Activated naive CD8-positive, alpha-beta T cell treated with anti-CD3 and anti-CD28 coated beads, Interleukin-2, amount 10 ng/mL, durations not matched to agents 7 days and 5 days (primary cell): ENCODE measurements around the gene CSH1. TPM values are rescaled to one million over a fixed set of nuclear protein-coding genes. Genes with fewer than 3 reads are reported as not detected.
"Not testable (repeated sequence)": the region's sequence is repeated elsewhere in the genome, so short reads cannot be mapped to it uniquely, and the experiment has no call there.

Source experiments
- ATAC-seq: fragments of 150-1000 bp; cut with Tn5 transposase; one replicate; pipeline ENCODE4 v1.10.0; 2021; ENCODE audit warnings: low read depth, moderate library complexity
- POLR2A ChIA-PET: fragments of 350-600 bp; sonication (Branson Sonifier 250); formaldehyde crosslinking; loops from one replicate; lab custom pipeline; 2021; ENCODE audit warnings: antibody characterized with exemption; lab: Charles Lee
- DNase-seq: peaks from one replicate; pipeline ENCODE4 v3.0.0; 2021
- H3K27ac Mint-ChIP-seq: one replicate; pipeline ENCODE4 v1.8.0; 2022; ENCODE audit warnings: mild to moderate bottlenecking, mixed read lengths
- H3K27me3 Mint-ChIP-seq: one replicate; pipeline ENCODE4 v1.8.0; 2022; ENCODE audit warnings: mild to moderate bottlenecking, moderate library complexity, mixed read lengths
- H3K36me3 Mint-ChIP-seq: one replicate; pipeline ENCODE4 v1.8.0; 2021; ENCODE audit warnings: mild to moderate bottlenecking, mixed read lengths
- H3K4me1 Mint-ChIP-seq: one replicate; pipeline ENCODE4 v1.8.0; 2021; ENCODE audit warnings: mixed read lengths
- H3K4me3 Mint-ChIP-seq: one replicate; pipeline ENCODE4 v1.8.0; 2022; ENCODE audit warnings: mild to moderate bottlenecking, moderate library complexity, mixed read lengths
- H3K9me3 Mint-ChIP-seq: one replicate; pipeline ENCODE4 v1.8.0; 2021; ENCODE audit warnings: mixed read lengths
- total RNA-seq, 2 experiments: library from RNA; stranded (reverse); gene quantifications; one replicate each; pipeline ENCODE4 v1.2.3, GENCODE V29; 2021

The CSH1 gene
- total RNA-seq, 2 experiments from 2014 or later, result not detected

- ATAC-seq (no peak), DNase-seq (no peak)
- Mint-ChIP-seq H3K4me3 (no peak overlapping the region), H3K4me1 (no peaks in the 10 kb centered on the region), H3K27me3 (peaks cover 10% of the 10 kb centered on the region), H3K27ac (no peak overlapping the region), H3K9me3 (no peaks in the 10 kb centered on the region), H3K36me3 (no peaks in the 10 kb centered on the region)
- POLR2A ChIA-PET, result no interaction called here
These were observed 13.7 kb upstream of the CSH1 start for GRCh38 chr17:63910096-63910495.

DNA sequence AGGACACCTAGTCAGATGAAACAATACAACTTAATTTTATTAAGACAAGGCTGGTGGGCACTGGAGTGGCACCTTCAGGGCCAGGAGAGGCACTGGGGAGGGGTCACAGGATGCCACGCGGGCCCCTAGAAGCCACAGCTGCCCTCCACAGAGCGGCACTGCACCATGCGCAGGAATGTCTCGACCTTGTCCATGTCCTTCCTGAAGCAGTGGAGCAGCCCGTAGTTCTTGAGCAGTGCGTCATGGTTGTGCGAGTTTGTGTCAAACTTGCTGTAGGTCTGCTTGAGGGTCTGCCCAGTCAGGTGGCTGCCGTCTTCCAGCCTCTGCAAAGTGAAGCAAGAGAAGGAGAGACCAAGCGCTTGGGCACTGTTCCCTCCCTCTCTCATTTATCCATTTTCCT is 13.2 kb upstream of the CSH1 start:
- POLR2A ChIA-PET, DNase-seq, H3K4me1 Mint-ChIP-seq, H3K4me3 Mint-ChIP-seq, H3K36me3 Mint-ChIP-seq, H3K27ac Mint-ChIP-seq, ATAC-seq, H3K9me3 Mint-ChIP-seq: not testable (repeated sequence)
- peaks cover 10% of the 10 kb centered on the region for H3K27me3 Mint-ChIP-seq

DNA sequence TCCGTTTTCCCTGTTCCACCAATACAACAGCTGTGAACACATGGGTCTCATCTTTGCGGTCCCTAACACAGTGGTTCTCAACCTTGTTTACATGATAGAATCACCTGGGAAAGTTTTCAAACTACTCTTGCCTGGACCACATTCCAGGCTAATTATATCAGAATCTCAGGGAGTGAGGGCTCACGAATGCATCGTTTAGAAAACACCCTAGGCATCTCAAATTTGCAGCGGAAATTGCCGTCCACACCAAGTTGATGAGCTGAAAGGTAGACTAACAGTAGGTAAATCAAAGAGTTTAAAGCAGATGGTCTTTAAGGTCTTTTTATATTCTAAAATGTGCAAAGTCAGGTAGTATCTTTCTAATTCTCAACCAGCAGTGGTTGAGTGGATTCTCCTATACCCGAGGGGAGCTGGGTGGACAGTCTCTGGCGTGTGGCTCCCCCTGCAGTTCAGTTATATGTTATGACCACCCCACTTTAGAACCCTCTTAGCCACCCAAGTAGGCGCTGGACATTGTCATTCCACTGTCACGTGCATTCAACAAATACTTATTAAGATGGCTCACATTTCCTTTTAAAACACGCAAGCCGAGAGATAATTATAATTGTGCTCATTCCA is 10.9 kb upstream of the CSH1 start:
- H3K9me3 Mint-ChIP-seq, H3K4me1 Mint-ChIP-seq, DNase-seq, POLR2A ChIA-PET, H3K36me3 Mint-ChIP-seq, H3K27me3 Mint-ChIP-seq, H3K4me3 Mint-ChIP-seq, H3K27ac Mint-ChIP-seq: not testable (repeated sequence)
- peak; percentile 57 for ATAC-seq

DNA sequence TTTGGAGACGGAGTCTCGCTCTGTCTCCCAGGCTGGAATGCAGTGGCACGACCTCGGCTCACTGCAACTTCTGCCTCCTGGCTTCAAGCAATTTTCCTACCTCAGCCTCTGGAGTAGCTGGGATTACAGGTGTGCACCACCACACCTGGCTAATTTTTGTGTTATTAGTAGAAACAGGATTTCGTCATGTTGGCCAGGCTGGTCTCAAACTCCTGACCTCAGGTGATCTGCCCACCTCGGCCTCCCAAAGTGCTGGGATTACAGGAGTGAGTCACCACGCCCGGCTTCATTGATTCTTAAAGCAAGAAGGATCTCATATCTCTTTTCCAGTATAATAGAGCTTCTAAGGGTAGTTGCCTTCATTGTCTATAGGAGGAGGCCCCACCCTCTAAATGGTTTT is 8.4 kb upstream of the CSH1 start:
- H3K9me3 Mint-ChIP-seq, H3K27ac Mint-ChIP-seq, H3K36me3 Mint-ChIP-seq, ATAC-seq, H3K4me3 Mint-ChIP-seq, DNase-seq, H3K4me1 Mint-ChIP-seq: not testable (repeated sequence)
- POLR2A ChIA-PET, result interaction anchor here (0.7 kb wide), 1 partner anchor 25 kb away, joined by 5 read pairs; no protein-coding TSS in a partner anchor
- peaks cover 15% of the 10 kb centered on the region for H3K27me3 Mint-ChIP-seq

DNA sequence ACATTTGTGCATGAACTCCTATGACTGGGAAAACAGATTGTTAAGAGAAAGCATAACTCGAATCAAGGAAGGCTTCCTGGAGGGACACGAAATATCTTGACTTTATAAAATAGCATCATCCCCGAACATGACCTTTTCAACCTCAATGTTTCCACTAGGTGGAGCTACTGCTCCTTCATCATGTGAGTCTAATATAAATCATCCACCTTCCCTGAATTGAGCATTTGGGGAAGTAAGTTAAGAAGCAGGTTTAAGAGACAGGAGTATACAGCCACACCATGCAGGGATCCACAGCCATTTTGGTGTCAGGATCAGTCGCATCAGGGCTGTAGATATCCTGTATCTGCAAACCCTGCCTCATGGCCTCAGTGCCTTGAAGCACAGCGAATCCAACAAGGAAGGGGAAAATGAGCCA is 7.4 kb upstream of the CSH1 start:
- H3K36me3 Mint-ChIP-seq, H3K27ac Mint-ChIP-seq, H3K9me3 Mint-ChIP-seq, POLR2A ChIA-PET, H3K4me3 Mint-ChIP-seq, DNase-seq, H3K4me1 Mint-ChIP-seq: not testable (repeated sequence)
- peak; percentile 55 for ATAC-seq
- H3K27me3 Mint-ChIP-seq, result peaks cover 15% of the 10 kb centered on the region

GRCh38 chr17:63901971-63902370 is 5.6 kb upstream of the CSH1 start:
- not testable (repeated sequence) for H3K36me3 Mint-ChIP-seq, H3K9me3 Mint-ChIP-seq, H3K27ac Mint-ChIP-seq, H3K4me1 Mint-ChIP-seq, DNase-seq, ATAC-seq, H3K4me3 Mint-ChIP-seq
- peaks cover 15% of the 10 kb centered on the region for H3K27me3 Mint-ChIP-seq
- POLR2A ChIA-PET, result interaction anchor here (0.8 kb wide), 1 partner anchor 92 kb away, joined by 3 read pairs; no protein-coding TSS in a partner anchor

DNA sequence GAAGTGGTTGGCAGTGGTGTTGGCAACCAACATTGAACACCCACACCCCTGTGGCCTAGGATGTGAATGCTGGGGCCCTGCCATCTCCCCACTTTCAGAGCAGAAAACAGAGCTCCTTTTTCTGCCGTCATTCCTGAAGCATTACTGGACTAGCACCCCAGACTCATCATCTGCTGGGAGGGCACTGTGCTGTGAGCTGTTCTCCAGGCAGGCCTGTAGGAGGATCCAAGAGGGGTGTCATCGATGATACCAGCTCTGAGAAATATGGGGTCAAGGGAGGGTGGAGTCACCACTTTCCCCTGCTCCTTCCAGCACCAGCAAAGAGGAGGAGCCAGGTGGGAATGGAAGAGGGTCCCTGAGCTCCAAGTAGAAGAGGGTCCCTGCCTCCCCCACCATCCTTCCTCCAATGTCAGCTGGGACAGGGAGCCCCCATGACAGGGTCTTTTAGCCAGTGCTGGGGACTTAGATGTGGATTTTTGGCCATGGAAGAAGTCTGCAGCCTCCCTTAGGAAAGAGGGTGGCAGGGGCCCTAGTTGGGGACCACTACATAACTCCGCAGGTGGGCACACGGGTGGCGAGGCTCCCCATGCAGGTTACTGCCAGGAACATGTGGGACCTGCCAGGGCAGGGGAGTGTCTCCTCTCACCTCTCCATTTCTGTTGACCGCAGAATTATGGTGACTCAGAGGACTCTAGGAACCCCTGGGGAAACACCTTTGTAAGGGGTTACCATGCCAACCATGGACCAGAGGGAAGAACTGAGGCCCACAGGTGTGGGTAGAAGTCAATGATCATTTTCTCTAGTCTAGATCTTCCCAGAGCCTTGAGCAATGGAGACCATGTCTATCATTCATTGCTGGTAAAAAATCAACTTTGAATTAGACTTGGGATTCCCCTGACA is 2.8 kb upstream of the CSH1 start:
- H3K4me1 Mint-ChIP-seq, H3K27ac Mint-ChIP-seq, ATAC-seq, POLR2A ChIA-PET, DNase-seq, H3K9me3 Mint-ChIP-seq, H3K4me3 Mint-ChIP-seq, H3K36me3 Mint-ChIP-seq: not testable (repeated sequence)
- H3K27me3 Mint-ChIP-seq, result peaks cover 17% of the 10 kb centered on the region

DNA sequence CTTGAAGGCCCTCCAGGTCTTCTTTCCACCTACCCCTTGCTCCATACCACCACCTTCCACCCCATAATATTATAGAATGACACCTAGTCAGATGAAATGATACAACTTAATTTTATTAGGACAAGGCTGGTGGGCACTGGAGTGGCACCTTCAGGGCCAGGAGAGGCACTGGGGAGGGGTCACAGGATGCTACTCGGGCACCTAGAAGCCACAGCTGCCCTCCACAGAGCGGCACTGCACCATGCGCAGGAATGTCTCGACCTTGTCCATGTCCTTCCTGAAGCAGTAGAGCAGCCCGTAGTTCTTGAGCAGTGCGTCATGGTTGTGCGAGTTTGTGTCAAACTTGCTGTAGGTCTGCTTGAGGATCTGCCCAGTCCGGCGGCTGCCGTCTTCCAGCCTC is 1.6 kb downstream of the CSH1 start:
- peaks cover 22% of the 10 kb centered on the region for H3K27me3 Mint-ChIP-seq
- H3K4me1 Mint-ChIP-seq, H3K36me3 Mint-ChIP-seq, H3K27ac Mint-ChIP-seq, H3K9me3 Mint-ChIP-seq, POLR2A ChIA-PET, ATAC-seq, H3K4me3 Mint-ChIP-seq, DNase-seq: not testable (repeated sequence)

DNA sequence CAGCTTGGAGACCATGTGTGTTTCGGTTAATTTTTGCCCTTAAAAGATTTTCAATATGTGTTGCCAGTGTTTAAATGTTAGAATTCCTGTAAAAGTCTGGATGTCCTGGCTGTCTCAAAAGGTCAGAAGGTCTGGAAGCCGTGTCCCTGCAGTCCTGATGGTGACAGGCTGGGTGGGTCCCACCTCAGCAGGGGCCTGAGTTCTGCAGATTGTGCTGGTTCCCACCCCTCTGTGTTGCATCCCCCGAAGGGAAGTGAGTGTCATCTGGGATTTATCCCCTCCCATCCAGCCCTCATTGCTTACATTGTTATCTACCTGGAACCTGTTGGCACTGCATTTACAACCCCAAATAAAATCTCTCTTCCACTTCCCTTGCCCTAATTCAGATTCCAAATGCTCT is 2.4 kb downstream of the CSH1 start:
- H3K4me1 Mint-ChIP-seq, H3K36me3 Mint-ChIP-seq, H3K27ac Mint-ChIP-seq, H3K9me3 Mint-ChIP-seq, ATAC-seq, DNase-seq, POLR2A ChIA-PET, H3K4me3 Mint-ChIP-seq: not testable (repeated sequence)
- H3K27me3 Mint-ChIP-seq, result peaks cover 23% of the 10 kb centered on the region

- peaks cover 25% of the 10 kb centered on the region for H3K27me3 Mint-ChIP-seq
- H3K9me3 Mint-ChIP-seq, H3K4me3 Mint-ChIP-seq, POLR2A ChIA-PET, ATAC-seq, H3K27ac Mint-ChIP-seq, DNase-seq, H3K36me3 Mint-ChIP-seq, H3K4me1 Mint-ChIP-seq: not testable (repeated sequence)
These were observed 3.9 kb downstream of the CSH1 start for GRCh38 chr17:63892316-63893037.

DNA sequence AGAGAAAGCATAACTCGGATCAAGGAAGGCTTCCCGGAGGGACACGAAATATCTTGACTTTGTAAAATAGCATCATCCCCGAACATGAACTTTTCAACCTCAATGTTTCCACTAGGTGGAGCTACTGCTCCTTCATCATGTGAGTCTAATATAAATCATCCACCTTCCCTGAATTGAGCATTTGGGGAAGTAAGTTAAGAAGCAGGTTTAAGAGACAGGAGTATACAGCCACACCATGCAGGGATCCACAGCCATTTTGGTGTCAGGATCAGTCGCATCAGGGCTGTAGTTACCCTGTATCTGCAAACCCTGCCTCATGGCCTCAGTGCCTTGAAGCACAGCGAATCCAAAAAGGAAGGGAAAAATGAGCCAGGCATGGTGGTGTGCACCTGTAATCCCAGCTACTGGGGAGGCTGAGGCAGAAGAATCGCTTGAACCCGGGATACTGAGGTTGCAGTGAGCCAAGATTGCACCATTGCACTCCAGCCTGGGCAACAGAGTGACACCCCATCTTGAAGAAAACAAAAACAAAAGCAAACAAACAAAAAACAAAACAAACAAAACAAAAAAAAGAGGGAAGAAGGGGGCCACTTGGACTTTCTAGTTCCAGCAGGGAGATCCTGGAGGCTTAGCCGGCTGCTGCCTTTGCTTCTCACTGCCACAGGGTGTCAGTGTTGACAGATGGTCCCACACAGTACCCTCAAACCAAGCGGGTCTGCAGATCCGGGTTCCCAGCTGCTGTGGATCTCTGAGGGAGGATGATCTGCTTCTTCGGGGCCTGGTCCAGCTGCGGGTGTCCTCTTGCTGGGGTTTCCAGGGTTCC is 7.1 kb downstream of the CSH1 start:
- POLR2A ChIA-PET, DNase-seq, H3K4me3 Mint-ChIP-seq, H3K9me3 Mint-ChIP-seq, H3K36me3 Mint-ChIP-seq, H3K4me1 Mint-ChIP-seq, H3K27ac Mint-ChIP-seq: not testable (repeated sequence)
- H3K27me3 Mint-ChIP-seq, result peaks cover 30% of the 10 kb centered on the region
- ATAC-seq, result peak; percentile 72

DNA sequence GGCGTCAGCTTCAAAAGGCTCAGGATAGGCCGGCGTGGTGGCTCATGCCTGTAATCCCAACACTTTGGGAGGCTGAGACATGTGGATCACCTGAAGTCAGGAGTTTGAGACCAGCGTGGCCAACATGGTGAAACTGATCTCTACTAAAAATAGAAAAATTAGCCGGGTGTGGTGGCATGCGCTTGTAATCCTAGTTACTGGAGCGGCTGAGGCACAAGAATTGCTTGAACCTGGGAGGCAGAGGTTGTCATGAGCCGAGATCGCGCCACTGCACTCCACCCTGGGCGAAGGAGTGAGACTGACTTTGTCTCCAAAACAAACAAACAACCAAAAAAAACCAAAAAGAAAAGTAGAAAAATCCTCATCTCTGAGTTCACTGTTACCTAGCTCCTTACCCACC is 11.3 kb downstream of the CSH1 start:
- POLR2A ChIA-PET, ATAC-seq, H3K4me3 Mint-ChIP-seq, H3K4me1 Mint-ChIP-seq, H3K36me3 Mint-ChIP-seq, DNase-seq, H3K27ac Mint-ChIP-seq, H3K9me3 Mint-ChIP-seq: not testable (repeated sequence)
- peaks cover 16% of the 10 kb centered on the region for H3K27me3 Mint-ChIP-seq
